ENCODE results near the gene SLC25A19. TPM values are rescaled to one million over a fixed set of nuclear protein-coding genes. Genes with fewer than 3 reads are reported as not detected.
A peak's percentile ranks its signal among the peaks of the same experiment; 100 is the strongest.

The SLC25A19 gene
- total RNA-seq, 2 experiments from 2014 or later: 26.7 to 27.9 TPM

DNA sequence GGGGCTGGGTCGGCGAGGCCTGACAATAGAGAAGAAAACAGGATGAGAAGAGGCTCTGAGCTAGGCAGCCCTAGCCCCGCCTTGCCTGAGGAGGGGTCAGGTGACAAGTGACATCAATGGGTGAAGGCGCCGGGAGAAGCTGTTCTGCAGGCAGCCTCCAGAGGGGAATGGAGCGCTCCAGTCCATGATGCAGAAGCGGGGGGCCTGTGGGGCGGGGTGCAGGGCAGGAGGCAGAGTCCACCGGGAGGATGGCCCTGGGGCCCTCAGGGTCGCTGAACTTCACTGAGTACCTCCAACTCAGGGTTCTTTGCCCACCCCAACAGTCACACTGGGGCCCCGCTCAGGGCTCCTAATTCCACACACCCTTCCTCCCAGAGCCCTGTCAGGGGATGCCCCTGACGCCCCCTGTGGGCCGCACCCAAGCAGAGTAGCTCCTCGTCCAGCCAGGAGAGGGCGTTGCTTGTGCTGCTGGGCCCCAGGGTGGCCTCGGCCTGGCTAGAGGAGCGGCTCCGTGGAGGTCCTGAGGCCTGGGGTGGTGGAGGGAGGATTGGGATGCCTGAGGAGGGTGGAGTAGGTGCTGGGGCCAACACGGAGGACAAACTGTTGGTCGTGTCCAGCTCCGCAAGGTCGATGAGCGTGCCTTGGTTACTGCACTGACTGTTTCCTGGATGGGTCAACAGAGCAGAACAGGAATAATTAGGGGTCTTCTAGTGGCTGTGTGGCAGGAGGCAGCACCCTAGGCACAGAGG is 48.7 kb downstream of the SLC25A19 start:
- ATAC-seq (ENCODE audit: low read depth): peak; percentile 32
- Mint-ChIP-seq H3K4me1 (peaks cover 20% of the 10 kb centered on the region), H3K9me3 (no peaks in the 10 kb centered on the region), H3K27ac (peak overlapping the region; percentile 61), H3K27me3 (no peaks in the 10 kb centered on the region), H3K4me3 (no peak overlapping the region), H3K36me3 (peaks cover 24% of the 10 kb centered on the region)
- POLR2A ChIA-PET: interaction anchor here (1.6 to 2.5 kb wide), 3 partner anchors 9 to 31 kb away, joined by 7 to 11 read pairs (median 9); partner anchors contain the start of genes GGA3, MIF4GD and MRPS7
- peak; percentile 51 for DNase-seq

DNA sequence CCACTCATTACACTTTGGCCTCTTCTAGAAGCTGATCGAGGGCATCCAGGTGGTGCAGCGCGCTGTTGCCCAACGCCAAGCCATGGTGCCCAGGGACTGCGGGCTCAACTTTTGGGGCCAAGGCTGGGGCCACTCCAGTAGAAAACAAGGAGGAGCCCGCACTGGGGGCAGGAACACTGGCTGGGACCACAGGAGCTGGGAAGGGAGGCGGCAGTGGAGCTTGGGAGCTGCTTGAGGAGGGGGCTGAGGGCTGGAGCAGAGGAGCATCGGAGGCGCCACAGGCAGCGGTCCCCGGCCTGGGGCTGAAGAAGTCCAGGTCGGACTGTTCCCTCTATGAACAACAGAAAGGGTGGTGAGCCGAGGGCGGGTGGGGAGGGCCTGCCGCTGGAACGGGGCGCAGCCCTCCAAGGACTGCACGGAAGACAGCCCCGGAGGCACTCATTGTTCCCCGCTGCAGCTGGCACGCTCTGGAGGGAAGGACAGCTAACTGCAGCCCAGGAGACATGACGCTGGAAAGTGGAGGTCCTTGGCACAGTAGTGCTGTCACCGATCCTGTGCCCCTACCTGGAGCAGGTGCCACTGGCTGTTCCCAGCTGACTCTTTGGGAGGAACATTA is 49.3 kb downstream of the SLC25A19 start:
- Mint-ChIP-seq H3K4me3 (no peak overlapping the region), H3K27me3 (no peaks in the 10 kb centered on the region), H3K4me1 (peaks cover 20% of the 10 kb centered on the region), H3K9me3 (no peaks in the 10 kb centered on the region), H3K27ac (peak overlapping the region; percentile 61), H3K36me3 (peaks cover 24% of the 10 kb centered on the region)
- POLR2A ChIA-PET: interaction anchor here (1.6 to 2.5 kb wide), 3 partner anchors 10 to 32 kb away, joined by 7 to 11 read pairs (median 9); partner anchors contain the start of genes GGA3, MIF4GD and MRPS7
- ATAC-seq (ENCODE audit: low read depth) (no peak), DNase-seq (no peak)

DNA sequence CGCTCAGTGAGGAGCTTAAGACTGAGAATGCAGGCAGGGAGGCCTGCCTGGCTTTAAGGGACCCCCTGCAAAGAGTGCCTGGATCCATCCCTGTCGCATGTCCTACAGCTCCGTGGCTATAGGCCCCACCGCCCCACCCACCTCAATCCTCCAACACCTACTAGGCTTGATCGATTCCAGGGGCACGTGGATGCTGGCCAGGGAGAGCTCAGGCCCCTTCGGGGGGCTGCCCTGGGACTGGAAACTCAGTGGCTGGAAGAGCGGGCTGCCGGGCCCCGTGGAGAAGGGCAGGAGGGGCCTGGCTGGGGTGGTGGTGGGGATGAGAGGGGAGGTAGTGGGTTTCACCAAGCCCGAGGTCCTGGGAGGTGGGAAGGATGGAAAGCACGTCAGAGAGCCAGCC is 50.0 kb downstream of the SLC25A19 start:
- POLR2A ChIA-PET: interaction anchor here (1.6 to 2.5 kb wide), 2 partner anchors 11 to 22 kb away, joined by 7 to 9 read pairs; partner anchors contain the start of genes GGA3 and MRPS7
- H3K9me3 Mint-ChIP-seq: no peaks in the 10 kb centered on the region
- H3K4me1 Mint-ChIP-seq: peaks cover 16% of the 10 kb centered on the region
- ATAC-seq (ENCODE audit: low read depth): no peak
- no peak for DNase-seq
- no peak overlapping the region for H3K27ac Mint-ChIP-seq
- peaks cover 27% of the 10 kb centered on the region for H3K36me3 Mint-ChIP-seq
- no peak overlapping the region for H3K4me3 Mint-ChIP-seq
- no peaks in the 10 kb centered on the region for H3K27me3 Mint-ChIP-seq

DNA sequence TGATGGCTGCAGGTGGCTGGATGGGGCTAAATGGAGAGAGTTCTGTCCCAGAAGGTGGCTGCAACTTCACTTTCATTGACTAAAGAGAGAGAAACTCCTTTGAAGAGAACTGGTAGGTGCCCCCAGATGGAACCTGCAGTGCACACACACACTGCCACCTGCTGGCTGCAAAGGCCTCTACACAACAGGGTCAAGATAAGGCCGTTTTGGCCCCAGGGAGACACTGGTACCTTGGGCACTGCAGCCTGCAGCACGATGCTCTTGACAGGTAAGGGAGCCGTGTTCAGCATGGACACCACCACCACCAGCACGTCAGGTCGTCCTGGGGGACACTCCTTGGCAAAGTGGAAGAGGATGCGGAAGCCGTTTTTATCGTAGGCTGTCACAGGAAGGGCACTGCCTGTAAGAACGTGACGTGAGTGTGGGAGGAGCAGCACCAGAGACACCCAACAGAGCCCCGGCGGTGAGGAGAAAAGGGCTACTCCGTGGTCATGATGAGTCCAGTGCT is 50.5 kb downstream of the SLC25A19 start:
- H3K4me3 Mint-ChIP-seq: no peak overlapping the region
- H3K27me3 Mint-ChIP-seq: no peaks in the 10 kb centered on the region
- H3K27ac Mint-ChIP-seq: peak overlapping the region; percentile 78
- peaks cover 27% of the 10 kb centered on the region for H3K36me3 Mint-ChIP-seq
- peaks cover 12% of the 10 kb centered on the region for H3K4me1 Mint-ChIP-seq
- ATAC-seq (ENCODE audit: low read depth): peak; percentile 76
- peak; percentile 66 for DNase-seq
- POLR2A ChIA-PET: interaction anchor here (2.5 kb wide), 1 partner anchor 22 kb away, joined by 9 read pairs; the partner anchor contains the start of genes GGA3 and MRPS7
- H3K9me3 Mint-ChIP-seq: no peaks in the 10 kb centered on the region

DNA sequence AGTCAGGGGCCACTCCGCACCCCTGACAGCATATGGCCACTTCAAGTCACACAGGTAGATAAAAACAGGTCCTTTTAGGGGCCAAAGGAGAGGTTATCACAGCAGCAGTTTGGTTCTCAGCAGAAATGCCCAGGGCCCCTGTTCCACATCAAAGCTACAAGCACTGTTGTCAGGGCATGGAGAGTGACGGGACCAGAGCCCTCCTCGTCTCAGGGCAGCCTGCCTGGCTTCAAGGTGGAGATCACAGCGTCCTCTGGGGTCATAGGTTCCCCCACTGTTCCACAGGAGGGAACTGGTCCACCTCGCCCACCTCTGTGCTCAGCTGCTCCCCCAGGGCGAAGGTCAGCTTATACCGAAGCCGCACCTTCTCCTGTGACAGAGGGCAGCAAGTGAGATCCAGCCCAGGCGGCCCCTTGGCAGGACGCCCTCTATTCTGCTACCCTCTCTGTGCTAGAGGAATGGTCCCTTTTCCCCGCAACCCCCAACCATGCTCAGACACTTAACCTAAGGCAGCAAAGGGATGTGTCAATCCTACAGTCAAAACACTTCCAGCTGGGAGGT is 51.1 kb downstream of the SLC25A19 start:
- POLR2A ChIA-PET: interaction anchor here (1.7 kb wide), 1 partner anchor 23 kb away, joined by 8 read pairs; the partner anchor contains the start of genes GGA3 and MRPS7
- Mint-ChIP-seq H3K27me3 (no peaks in the 10 kb centered on the region), H3K4me1 (peaks cover 10% of the 10 kb centered on the region), H3K36me3 (peaks cover 24% of the 10 kb centered on the region), H3K4me3 (no peak overlapping the region), H3K9me3 (no peaks in the 10 kb centered on the region), H3K27ac (no peak overlapping the region)
- ATAC-seq (ENCODE audit: low read depth) (no peak), DNase-seq (no peak)

DNA sequence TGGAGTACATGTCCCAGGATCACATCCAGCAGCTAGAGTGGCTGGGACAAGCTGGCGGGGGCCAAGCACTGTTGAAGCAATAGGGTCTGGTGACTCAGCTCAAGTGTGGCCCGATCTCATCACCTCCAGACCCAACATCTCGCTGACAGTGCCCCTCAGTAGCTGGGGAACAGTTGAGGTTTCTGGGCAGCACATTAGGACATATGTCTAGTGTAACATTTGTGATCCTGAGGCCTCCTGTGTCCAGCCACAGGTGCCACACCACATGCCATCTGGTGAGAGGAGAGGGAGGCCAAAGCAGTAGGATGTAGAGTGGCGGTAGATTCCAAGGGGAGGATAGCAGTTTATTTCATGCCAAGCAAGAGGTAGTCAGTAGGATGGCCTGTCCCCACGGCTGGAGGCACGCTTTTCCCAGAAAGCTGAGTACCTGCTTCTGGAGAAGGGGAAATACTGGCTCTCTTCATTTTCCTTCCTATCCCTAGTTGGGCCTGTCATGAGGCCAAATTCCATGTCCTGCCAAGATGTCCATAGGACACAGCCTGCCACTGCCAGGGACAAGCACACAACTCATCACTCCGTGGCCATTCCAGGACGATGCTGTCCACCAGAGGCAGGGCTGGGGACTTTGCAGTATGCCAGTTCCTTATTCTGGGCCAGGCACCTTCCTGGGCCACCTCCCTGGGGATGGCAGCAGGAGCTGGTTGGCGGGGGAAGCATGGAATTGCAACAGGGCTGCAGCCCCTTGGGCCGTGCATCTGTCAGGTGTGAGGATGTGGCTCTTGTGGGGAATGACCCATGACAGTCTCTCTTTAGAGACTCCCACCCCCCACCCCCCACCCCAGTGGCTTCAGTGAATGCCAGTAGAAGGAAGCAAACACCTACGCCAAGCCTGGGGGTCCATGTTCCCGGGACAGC is 51.9 kb downstream of the SLC25A19 start:
- POLR2A ChIA-PET: interaction anchor here (1.1 to 1.7 kb wide), 2 partner anchors 13 to 24 kb away, joined by 3 to 8 read pairs; partner anchors contain the start of genes GGA3 and MRPS7
- Mint-ChIP-seq H3K4me1 (peaks cover 7% of the 10 kb centered on the region), H3K9me3 (no peaks in the 10 kb centered on the region), H3K27ac (peak overlapping the region; percentile 48), H3K27me3 (no peaks in the 10 kb centered on the region), H3K4me3 (no peak overlapping the region), H3K36me3 (peaks cover 26% of the 10 kb centered on the region)
- no peak for DNase-seq
- no peak for ATAC-seq (ENCODE audit: low read depth)

DNA sequence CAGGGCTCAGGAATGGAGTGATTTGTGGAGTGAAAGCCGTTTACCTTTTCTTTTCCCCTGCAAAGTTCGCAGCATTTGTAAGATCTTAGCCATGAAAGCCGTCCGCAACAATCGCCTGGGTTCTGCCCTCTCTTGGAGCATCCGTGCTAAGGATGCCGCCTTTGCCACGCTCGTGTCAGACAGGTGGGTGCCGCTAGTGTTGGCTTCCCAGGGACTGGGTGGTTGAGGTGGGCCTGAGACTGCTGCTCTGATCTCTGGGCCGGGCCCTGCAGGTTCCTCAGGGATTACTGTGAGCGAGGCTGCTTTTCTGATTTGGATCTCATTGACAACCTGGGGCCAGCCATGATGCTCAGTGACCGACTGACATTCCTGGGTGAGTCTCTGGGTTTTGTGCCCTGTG is 56.4 kb downstream of the SLC25A19 start:
- H3K4me1 Mint-ChIP-seq: peaks cover 2% of the 10 kb centered on the region
- POLR2A ChIA-PET: interaction anchor here (1.0 kb wide), 1 partner anchor 13 kb away, joined by 3 read pairs; no protein-coding TSS in a partner anchor
- no peak overlapping the region for H3K27ac Mint-ChIP-seq
- ATAC-seq (ENCODE audit: low read depth) (no peak), DNase-seq (no peak)
- H3K36me3 Mint-ChIP-seq: peaks cover 18% of the 10 kb centered on the region
- H3K9me3 Mint-ChIP-seq: no peaks in the 10 kb centered on the region
- H3K4me3 Mint-ChIP-seq: no peak overlapping the region
- H3K27me3 Mint-ChIP-seq: no peaks in the 10 kb centered on the region

DNA sequence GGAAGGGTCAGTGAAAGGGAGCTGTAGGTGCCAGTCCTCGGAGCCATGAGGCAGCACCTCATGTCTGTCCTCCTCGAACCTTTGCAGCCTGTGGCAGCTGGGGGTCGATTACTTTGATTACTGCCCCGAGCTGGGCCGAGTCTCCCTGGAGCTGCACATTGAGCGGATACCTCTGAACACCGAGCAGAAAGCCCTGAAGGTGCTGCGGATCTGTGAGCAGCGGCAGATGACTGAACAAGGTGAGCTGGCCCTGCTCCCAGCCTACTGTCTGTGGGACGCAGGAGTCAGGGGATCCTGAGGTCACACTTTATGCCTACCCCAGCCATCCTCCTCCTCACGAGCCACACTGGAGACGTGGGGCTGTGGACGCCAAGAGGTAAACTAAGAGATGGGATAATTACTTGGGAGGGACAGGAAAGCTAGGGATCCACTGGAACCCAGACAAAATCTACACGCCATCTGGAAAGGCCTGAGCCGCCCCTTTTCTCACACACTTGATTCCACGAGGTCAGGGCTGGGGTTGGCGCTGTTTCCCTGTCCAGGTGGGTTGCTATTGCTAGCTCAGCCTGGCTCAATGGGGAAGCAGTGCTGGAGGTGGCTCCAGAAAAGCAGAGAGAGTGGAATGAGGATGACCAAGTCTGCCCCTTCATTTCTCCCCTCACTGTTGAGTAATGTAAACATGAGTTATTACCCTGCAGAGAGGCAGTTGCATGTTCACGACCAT is 57.3 kb downstream of the SLC25A19 start:
- Mint-ChIP-seq H3K27ac (no peak overlapping the region), H3K27me3 (no peaks in the 10 kb centered on the region), H3K4me1 (peaks cover 2% of the 10 kb centered on the region), H3K36me3 (peaks cover 18% of the 10 kb centered on the region), H3K4me3 (no peak overlapping the region), H3K9me3 (no peaks in the 10 kb centered on the region)
- ATAC-seq (ENCODE audit: low read depth) (no peak), DNase-seq (no peak)
- POLR2A ChIA-PET: no interaction called here

DNA sequence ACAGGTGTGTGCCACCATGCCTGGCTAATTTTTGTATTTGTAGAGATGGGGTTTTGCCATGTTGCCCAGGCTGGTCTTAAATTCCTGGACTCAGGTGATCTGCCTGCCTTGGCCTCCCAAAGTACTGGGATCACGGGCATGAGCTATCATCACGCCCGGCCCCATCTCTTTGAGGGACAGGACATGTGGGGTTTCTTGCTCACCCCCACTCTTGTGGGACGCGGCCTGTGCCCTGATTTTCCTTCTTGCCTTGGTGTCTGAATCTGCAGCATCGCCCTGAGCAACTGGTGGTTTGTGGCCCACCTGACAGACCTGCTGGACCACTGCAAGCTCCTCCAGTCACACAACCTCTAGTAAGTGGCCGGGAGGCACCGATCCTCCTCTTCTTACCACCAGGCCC is 58.2 kb downstream of the SLC25A19 start:
- DNase-seq (no peak), ATAC-seq (ENCODE audit: low read depth) (no peak)
- H3K9me3 Mint-ChIP-seq: no peaks in the 10 kb centered on the region
- POLR2A ChIA-PET: no interaction called here
- no peak overlapping the region for H3K4me3 Mint-ChIP-seq
- peaks cover 2% of the 10 kb centered on the region for H3K4me1 Mint-ChIP-seq
- H3K36me3 Mint-ChIP-seq: peaks cover 14% of the 10 kb centered on the region
- H3K27me3 Mint-ChIP-seq: no peaks in the 10 kb centered on the region
- H3K27ac Mint-ChIP-seq: no peak overlapping the region

DNA sequence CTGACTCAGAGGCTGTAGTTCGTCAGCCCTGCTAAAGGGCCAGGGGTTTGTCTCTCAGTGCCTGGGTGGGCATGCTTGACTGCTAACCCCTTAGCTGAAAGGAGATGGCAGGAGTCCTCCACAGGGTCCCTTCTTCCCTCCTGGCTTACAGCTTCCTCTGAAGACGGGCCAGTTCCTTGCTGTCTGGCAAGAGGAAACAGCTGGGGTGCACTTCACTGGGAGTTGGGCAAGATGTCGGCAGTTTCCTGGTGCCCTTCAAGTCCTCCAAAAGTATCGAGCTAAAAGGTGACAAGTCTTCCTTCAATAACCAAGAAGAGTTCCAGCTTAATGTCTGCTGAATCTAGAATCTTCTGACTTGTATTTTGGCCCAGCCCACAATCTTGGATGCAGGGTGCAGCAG is 60.4 kb downstream of the SLC25A19 start:
- Mint-ChIP-seq H3K4me3 (no peak overlapping the region), H3K27ac (no peak overlapping the region)
- POLR2A ChIA-PET: no interaction called here

DNA sequence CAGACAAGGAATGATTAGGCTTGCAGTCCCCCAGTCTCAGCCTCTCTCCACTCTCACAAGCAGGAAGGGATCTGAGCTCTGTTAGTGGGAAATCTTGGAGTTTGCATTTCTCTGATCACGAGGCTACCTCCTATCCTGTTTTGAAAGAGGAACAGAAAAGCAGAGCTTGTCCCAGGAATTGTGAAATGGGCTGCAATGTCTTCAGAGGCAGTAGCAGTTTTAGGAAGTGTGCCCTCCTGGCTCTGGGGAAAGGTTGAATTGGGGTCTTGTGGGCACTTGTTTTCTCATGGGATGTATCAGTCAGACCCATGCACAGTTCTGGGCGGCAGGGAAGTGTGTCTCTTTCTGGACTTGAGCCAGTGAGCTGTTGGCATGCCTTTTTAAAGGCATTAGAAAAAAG is 60.9 kb downstream of the SLC25A19 start:
- Mint-ChIP-seq H3K4me1 (peaks cover 2% of the 10 kb centered on the region), H3K27ac (no peak overlapping the region), H3K36me3 (peaks cover 17% of the 10 kb centered on the region), H3K9me3 (no peaks in the 10 kb centered on the region), H3K27me3 (no peaks in the 10 kb centered on the region), H3K4me3 (no peak overlapping the region)
- POLR2A ChIA-PET: interaction anchor here (0.6 kb wide), 1 partner anchor 84 kb away, joined by 9 read pairs; no protein-coding TSS in a partner anchor
- ATAC-seq (ENCODE audit: low read depth) (no peak), DNase-seq (no peak)

More for the DNA sequence above, 60.4 kb downstream of the SLC25A19 start:
- no peak for DNase-seq
- no peak for ATAC-seq (ENCODE audit: low read depth)
- Mint-ChIP-seq H3K27me3 (no peaks in the 10 kb centered on the region), H3K4me1 (peaks cover 2% of the 10 kb centered on the region), H3K36me3 (peaks cover 15% of the 10 kb centered on the region), H3K9me3 (no peaks in the 10 kb centered on the region)

DNA sequence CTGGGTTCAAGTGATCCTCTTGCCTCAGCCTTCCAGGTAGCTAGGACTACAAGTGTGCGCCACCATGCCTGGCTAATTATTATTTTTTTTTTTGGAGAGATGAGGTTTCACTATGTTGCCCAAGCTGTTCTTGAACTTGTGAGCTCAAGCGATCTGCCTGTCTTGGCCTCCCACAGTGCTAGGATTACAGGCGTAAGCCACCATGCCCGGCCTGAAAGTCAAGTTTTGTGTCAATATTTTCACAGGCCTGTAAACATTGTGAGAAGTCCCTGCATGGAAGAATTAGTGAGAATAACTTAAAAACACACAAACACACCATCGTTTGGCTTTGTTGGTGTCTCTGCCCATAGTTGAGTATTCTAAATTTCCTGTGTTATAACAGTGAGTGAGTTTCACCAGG is 61.5 kb downstream of the SLC25A19 start:
- DNase-seq (no peak), ATAC-seq (ENCODE audit: low read depth) (no peak)
- Mint-ChIP-seq H3K9me3 (no peaks in the 10 kb centered on the region), H3K27ac (no peak overlapping the region), H3K27me3 (no peaks in the 10 kb centered on the region), H3K36me3 (peaks cover 15% of the 10 kb centered on the region), H3K4me1 (peaks cover 2% of the 10 kb centered on the region), H3K4me3 (no peak overlapping the region)
- POLR2A ChIA-PET: no interaction called here
